GM19328 (cell line): Measurements from ENCODE around the gene TMIE.

Source experiments
- ATAC-seq: cut with Tn5 transposase; IDR thresholded peaks from one replicate; pipeline ENCODE4 v1.9.1; 2021; ENCODE audit warnings: mild to moderate bottlenecking, moderate library complexity; ENCODE audit not compliant: unreplicated experiment

Gene TMIE

GRCh38 chr3:46755646-46756045 is 54.5 kb downstream of the TMIE start:
- ATAC-seq = no peak

- no peak for ATAC-seq
Observed at GRCh38 chr3:46756642-46757041, 55.5 kb downstream of the TMIE start.

DNA sequence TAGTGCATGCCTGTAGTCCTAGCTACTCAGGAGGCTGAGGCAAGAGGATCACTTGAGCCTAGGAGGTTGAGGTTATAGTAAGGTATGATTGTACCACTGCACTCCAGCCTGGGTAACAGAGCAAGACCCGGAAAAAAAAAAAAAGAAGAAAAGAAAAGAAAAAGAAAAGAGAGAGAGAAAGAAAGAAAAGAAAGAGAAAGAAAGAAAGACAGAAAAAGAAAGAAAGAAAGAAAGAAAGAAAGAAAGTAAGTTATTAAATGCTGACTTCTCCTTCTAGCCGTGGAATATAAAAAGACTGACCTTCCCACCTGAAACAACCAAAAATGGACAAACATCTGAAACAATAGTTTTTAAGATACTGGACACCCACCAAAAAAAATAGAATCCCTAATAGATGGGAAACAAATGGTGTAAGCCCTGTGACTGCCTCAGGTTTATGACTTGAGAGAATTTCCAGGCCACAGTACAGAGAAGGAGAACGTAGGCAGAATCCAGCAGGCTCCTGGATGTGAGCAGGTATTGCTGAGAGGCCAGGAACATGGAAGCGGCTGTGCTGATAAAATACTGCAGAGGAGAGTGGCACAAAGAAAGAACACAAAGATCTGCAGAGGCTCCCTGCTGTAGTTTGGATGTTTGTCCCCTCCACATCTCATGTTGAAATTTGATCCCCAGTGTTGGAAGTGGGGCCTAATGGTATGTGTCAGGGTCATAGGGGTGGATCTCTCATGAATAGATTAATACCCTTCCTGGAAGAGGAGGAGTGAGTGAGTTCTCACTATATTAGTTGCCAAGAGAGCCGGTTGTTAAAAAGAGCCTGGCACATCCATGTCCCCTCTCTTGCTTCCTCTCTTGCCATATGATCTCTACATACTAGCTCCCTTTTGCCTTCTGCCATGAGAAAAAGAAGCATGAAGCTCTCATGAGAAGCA is 58.3 kb downstream of the TMIE start:
- ATAC-seq = no peak
